Vein endothelial cell (primary cell): ENCODE data around the gene RND2. TPM values are rescaled to one million over a fixed set of nuclear protein-coding genes. Genes with fewer than 3 reads are reported as not detected.

Source experiments
- total RNA-seq: library from RNA; depleted of rRNA; stranded (reverse); fragments of >200 nt; gene quantifications from 2 replicates; pipeline ENCODE4 v1.2.3, GENCODE V29; 2012

The RND2 gene, protein sequence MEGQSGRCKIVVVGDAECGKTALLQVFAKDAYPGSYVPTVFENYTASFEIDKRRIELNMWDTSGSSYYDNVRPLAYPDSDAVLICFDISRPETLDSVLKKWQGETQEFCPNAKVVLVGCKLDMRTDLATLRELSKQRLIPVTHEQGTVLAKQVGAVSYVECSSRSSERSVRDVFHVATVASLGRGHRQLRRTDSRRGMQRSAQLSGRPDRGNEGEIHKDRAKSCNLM
- under 0.01 and 0.10 TPM in 2 replicates for total RNA-seq

DNA sequence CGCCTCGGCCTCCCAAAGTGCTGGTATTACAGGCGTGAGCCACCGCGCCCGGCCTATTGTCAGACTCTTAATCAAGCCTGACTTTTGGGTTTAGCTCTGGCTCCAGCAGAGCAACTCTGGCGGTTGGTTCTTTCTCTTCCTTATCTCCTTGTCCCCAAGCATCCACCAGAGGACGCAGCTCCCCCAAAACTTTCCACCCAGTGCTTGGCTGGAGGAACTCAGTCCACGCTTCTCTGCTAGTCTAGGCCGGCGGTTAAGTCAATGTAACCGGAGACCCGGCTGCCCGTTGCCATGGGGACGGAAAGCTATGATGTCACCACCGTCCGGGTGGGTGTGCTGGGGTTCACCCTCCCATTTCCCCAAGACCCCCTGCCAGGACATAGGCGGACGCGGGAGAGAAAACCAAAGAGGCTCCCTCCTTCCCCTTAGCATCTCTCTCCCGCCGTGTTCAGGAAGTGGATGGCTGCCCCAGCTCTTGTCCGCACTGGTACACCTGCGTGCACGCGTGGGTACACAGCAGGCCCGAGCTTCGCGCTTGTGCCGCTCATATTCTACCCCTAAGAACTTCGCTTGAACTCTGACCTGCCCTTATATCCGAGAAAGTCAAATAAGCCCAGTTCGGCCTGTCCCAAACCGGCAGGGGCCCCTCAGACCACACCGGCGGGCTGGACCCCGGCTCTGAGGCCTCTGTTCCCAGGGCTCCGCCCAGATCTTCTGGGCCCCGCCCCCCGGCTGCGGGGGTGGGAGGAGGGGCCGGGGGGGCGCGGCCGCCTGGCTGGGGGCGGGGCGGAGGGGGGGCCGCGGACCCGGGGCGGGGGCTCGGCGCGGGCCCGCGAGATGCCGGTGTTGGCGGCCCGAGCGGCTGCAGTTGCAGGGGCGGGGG, at the start of gene RND2:
TSS of gene RND2 (plus strand) at position 825 of the 883 bp plus-strand sequence. CDS start 117 bp downstream, outside the sequence.

DNA sequence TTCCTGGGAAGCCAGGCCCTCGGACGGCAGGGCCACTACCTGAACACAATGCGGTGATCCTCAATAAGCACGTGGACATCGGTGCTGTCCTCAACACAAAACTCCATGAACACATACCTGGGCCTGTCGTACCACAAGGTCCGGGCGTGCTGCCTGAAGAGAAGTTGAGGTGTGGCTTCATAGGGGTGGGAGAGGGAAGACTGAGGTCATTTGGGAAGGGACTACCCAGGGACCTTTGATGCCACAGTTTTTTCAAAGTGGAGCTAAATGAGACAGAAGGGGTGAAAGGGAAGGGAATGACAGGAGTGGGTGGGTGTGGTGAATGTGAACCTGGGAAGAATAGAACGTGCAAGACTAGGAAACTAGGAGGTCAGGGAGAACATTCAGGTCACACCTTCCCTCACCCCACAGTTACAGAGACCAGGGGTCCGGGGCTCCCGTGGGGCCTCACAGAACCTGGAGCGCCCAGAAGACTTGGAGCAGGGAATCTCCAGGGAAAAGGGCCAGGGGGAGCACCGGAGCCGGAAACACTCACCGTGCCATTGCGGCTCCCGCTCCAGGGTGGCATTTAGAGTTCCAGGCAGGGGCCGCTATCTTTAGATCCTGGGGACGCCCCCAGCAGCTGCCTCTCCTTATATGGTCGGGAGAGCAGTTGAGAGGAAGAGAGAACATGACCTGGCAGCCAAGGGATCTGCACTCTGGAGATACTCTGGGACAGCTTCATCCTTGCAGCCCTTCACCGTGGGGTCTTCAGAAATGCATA, 45.3 kb upstream of the RND2 start, which contains the start of gene PTGES3L:
TSS of gene PTGES3L (minus strand) at position 570 of the 763 bp plus-strand sequence. CDS start at position 543, 27 bp downstream.

DNA sequence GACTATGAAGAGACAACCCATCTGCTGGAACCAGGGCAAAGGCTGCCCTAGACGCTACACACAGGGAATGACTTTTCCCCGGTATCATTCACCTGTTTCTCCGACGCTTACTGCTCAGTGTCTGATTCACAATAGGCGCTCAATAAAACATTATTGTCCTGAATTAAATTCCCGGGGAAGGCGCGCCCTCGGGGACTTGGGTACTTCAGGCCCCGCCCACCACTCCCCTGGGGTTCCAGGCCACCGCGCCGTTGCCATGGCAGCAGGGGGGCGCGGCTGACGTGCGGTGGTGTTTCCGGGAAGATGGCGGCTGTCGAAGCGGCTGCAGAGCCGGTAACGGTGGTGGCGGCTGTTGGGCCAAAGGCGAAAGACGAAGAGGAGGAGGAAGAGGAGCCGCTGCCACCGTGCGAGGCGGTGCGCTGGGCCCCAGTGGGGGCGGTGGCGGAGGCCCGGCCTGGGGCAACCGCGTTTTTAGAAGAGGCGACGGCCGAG, 44.7 kb upstream of the RND2 start, which contains the start of gene RUNDC1:
TSS of gene RUNDC1 (plus strand) at position 292 of the 492 bp plus-strand sequence. CDS start at position 304, 12 bp downstream.

DNA sequence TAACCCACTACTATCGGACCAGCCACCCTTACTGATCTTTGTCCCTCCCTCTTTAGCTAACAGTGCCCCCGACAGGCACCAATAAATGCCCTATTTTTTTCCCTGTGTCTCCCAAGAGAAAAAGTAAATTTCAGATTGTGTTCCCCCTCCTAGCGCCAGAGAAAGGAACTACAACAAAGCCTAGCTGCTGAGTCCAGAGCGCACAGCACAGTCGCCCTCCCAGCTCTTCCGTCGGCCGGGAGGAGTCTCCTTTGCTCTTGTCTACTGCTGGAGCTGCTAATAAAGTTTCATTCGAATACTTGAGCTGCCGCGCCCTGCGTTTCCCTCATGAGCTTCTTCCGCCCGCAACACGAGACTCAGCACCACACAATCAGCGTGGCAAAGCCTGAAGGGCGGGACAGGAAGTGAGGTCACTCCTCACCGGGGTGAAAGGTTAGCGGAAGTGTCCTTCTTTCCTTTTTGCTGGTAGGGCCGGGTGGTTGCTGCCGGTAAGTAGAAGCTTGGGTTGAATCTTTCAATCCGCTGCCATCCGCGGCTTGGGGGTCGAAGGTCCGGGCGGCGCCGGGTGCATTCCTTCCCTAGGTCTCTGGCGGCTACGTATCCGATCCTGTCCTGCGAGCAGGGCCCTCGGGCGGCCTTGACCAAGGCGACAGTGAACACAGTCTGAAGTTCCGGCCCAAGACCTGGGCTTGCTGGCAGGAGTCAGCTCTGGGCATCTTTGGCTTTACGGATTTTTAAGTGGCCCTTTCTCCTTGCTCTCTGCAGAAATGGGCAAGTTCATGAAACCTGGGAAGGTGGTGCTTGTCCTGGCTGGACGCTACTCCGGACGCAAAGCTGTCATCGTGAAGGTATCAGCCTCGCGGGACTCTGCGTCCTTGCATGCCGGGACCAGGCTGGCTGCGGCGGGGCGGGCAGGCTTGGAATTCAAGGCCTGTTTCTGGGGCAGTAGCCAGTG, 26.8 kb upstream of the RND2 start, which contains the start of gene RPL27:
TSS of gene RPL27 (plus strand) at position 436 of the 955 bp plus-strand sequence. CDS start at position 768, 332 bp downstream.

DNA sequence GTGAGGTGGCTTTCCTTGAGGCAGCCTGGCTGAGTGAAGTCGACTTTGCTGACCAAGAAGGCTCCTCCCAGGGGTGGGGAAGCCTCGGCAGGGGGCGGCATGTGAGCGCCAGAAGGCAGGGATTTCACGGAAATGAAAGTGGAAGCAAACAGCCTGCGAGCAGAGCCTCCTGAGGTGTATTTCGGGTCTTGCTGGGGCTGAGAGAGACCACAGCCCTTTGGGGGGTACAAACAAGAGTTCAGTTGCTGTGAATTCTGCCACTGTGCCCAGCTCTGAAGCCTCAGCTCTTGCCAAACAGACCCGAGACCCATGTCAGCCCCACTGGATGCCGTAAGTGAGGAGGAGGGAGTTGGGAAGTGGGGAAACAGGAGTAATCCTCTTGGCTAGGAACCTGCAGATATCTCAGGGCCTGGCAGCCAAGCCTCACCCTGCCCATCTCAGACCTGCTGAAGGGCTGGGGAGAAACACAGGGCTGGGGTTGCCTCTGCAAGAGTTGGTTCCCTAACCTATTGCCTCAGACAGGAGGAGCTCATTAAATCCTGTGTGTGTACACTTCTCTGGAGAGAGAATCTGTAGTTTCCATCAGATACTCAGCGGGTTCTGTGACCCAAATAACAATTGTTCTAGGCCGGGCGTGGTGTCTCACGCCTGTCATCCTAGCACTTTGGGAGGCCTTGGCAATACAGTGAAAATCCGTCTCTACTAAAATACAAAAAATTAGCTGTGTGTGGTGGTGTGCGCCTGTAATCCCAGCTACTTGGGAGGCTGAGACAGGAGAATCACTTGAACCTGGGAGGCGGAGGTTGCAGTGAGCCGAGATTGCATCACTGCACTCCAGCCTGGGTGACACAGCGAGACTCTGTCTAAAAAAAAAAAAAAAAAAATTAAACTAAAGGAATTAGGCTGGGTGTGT, 18.1 kb upstream of the RND2 start, which contains the start of gene IFI35:
TSS of gene IFI35 (plus strand) at position 146 of the 913 bp plus-strand sequence. CDS start at position 310, 164 bp downstream.

DNA sequence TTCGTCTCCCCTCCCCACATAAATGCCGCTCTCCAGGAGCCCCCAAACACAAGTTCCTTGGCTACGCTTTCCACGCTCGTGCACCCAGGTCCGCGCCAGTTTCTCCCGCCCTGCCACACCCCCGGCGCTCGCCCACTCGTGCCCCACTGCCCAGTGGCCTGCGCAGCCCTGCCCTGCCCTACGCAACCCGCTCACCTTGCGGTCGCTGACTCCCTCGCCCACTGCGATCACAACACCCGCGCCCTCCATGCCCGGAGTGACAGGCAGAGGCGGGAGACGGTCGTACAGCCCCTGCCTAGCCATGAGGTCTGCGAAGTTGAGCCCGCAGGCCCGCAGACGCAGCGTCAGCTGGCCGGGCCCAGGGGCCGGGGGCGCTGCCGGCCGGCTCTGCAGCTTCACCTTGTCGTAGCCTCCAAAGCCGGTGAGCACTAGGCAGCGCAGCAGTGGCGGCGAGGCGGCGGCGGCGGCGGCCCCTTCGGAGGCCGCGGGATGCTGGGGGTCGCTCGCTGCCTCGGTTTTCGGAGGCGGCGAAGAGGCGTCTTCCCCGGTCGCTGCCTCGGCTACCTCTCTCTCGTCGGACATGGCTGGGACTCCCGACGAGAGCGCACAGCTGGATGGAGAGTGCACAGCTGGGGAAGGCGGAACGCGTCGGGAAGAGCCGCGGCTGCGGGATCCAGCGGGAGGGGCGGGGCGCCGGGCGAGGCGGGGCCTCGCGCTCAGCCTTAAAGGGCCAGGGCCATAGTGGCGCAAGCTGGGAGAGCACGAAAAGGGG, 3.1 kb upstream of the RND2 start, which contains the start of gene VAT1:
TSS of gene VAT1 (minus strand) at position 645 of the 772 bp plus-strand sequence. CDS start at position 582, 63 bp downstream.

Other genes starting within 250 kb of the RND2 start
- 1.3 and 2.6 TPM in 2 replicates for gene WNK4, start 244.6 kb upstream of the RND2 start, total RNA-seq
- 43.2 and 46.4 TPM in 2 replicates for gene COA3, start 226.5 kb upstream of the RND2 start, total RNA-seq
- gene CNTD1, start 226.4 kb upstream of the RND2 start, total RNA-seq: under 0.01 TPM in 1 of 2 replicates, not detected in the other
- 81.2 and 86.2 TPM in 2 replicates for gene BECN1, start 200.9 kb upstream of the RND2 start, total RNA-seq
- 109 and 148 TPM in 2 replicates for gene PSME3, start 191.8 kb upstream of the RND2 start, total RNA-seq
- gene AOC2, start 180.7 kb upstream of the RND2 start, total RNA-seq: 0.65 and 1.9 TPM in 2 replicates
- gene AOC3, start 174.0 kb upstream of the RND2 start, total RNA-seq: under 0.01 TPM in 2 replicates
- not detected in 2 replicates for gene G6PC1, start 124.4 kb upstream of the RND2 start, total RNA-seq
- 12.9 and 17.6 TPM in 2 replicates for gene AARSD1, start 60.8 kb upstream of the RND2 start, total RNA-seq
- gene PTGES3L, start 45.2 kb upstream of the RND2 start, total RNA-seq: 0.33 and 0.38 TPM in 2 replicates
- 10.2 and 11.8 TPM in 2 replicates for gene RUNDC1, start 44.7 kb upstream of the RND2 start, total RNA-seq
- 1,055 and 1,604 TPM in 2 replicates for gene RPL27, start 26.8 kb upstream of the RND2 start, total RNA-seq
- 7.8 and 10.5 TPM in 2 replicates for gene IFI35, start 18.4 kb upstream of the RND2 start, total RNA-seq
- 345 and 356 TPM in 2 replicates for gene VAT1, start 2.8 kb upstream of the RND2 start, total RNA-seq
- gene BRCA1, start 100.1 kb downstream of the RND2 start, total RNA-seq: 5.2 and 16.0 TPM in 2 replicates
- 84.2 and 92.1 TPM in 2 replicates for gene NBR1, start 146.0 kb downstream of the RND2 start, total RNA-seq
- gene TMEM106A, start 186.6 kb downstream of the RND2 start, total RNA-seq: 7.4 and 9.8 TPM in 2 replicates
- not detected in 2 replicates for gene CCDC200, start 203.4 kb downstream of the RND2 start, total RNA-seq
- not detected in 2 replicates for gene RNU2-1, start 208.7 kb downstream of the RND2 start, total RNA-seq